Left ventricle myocardium inferior (tissue), 1 donor: ENCODE measurements around the gene FAM222B. TPM values are rescaled to one million over a fixed set of nuclear protein-coding genes. Genes with fewer than 3 reads are reported as not detected.
A peak's percentile ranks its signal among the peaks of the same experiment; 100 is the strongest.

Experiments
- DNase-seq: peaks from one replicate; pipeline ENCODE4 v3.0.0-alpha.2; 2020
- H3K27ac ChIP-seq: fragments of 200-600 bp; replicated peaks from 2 replicates; pipeline ENCODE4 v1.8.0; 2021
- H3K27me3 ChIP-seq: fragments of 200-600 bp; 2 replicates; pipeline ENCODE4 v1.8.0; 2021; ENCODE audit warnings: low read depth
- H3K36me3 ChIP-seq: fragments of 200-600 bp; 2 replicates; pipeline ENCODE4 v1.8.0; 2021
- H3K4me1 ChIP-seq: fragments of 200-600 bp; 2 replicates; pipeline ENCODE4 v1.8.0; 2021
- H3K4me3 ChIP-seq: fragments of 200-600 bp; 2 replicates; pipeline ENCODE4 v1.8.0; 2021; ENCODE audit warnings: mild to moderate bottlenecking, moderate library complexity
- H3K9me3 ChIP-seq: fragments of 200-600 bp; replicated peaks from 2 replicates; pipeline ENCODE4 v1.8.0; 2021
- intact Hi-C: fragments of 100-400 bp; cut with micrococcal nuclease; formaldehyde crosslinking; loops from one replicate; pipeline ENCODE4 v1.11.0; 2022
- total RNA-seq: library from RNA; stranded (reverse); fragmentation: NEBNext Ultra II Directional; extraction: Animal tissue kit (Norgen Biotek cat#: 25700); gene quantifications from one replicate; pipeline ENCODE4 v1.2.1, GENCODE V29; 2021
- TF ChIP-seq, protein P1 (sequence below): fragments of 200-600 bp; IDR thresholded peaks from 2 replicates; pipeline ENCODE4 v1.8.0; 2021; ENCODE audit warnings: antibody characterized with exemption, mild to moderate bottlenecking, borderline replicate concordance
- donor health status: DM: no; HTN: yes; CAD: no; lungs with severe emphysema.

Gene FAM222B
- total RNA-seq, 1 donor from 2014 or later = 17.5 TPM

DNA sequence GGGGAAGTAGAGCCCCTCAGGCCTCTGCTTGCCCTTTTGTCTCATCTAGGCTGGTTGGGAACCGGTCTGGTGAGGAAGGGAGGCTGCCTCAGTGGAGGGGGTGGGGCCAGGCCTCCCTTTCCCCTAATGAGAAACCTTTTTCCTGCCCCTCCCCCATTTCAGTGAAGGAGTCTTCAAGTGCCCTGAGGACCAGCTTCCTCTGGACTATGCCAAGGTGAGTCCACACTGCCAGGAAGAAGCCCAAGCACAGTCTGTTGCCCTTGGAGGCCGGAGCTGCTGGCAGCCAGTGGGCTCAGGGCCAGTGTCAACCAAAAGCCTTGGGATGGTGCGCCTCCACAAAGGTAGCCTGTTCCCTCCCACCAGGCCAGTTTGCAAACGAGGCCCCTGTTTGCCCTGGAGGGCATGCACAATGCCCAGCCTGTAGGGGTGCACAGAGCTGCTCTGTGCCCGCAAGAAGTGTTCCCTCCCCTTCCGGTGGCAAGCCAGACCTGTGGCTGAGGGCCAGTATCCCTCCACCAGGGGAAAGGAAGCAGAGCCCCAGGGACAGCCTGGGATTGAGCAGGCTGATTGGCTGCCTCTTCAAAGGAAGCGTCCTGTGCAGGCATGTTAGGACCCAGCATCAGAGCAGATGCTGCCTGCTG is 95.4 kb downstream of the FAM222B start:
- intact Hi-C loops = no loop called here
- peak overlapping the region; percentile 30 for H3K27ac ChIP-seq
- H3K36me3 ChIP-seq = peaks cover 13% of the 10 kb centered on the region
- TF ChIP-seq, protein P1, sequence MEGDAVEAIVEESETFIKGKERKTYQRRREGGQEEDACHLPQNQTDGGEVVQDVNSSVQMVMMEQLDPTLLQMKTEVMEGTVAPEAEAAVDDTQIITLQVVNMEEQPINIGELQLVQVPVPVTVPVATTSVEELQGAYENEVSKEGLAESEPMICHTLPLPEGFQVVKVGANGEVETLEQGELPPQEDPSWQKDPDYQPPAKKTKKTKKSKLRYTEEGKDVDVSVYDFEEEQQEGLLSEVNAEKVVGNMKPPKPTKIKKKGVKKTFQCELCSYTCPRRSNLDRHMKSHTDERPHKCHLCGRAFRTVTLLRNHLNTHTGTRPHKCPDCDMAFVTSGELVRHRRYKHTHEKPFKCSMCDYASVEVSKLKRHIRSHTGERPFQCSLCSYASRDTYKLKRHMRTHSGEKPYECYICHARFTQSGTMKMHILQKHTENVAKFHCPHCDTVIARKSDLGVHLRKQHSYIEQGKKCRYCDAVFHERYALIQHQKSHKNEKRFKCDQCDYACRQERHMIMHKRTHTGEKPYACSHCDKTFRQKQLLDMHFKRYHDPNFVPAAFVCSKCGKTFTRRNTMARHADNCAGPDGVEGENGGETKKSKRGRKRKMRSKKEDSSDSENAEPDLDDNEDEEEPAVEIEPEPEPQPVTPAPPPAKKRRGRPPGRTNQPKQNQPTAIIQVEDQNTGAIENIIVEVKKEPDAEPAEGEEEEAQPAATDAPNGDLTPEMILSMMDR = no peak
- H3K4me1 ChIP-seq = peaks cover 62% of the 10 kb centered on the region
- no peaks in the 10 kb centered on the region for H3K9me3 ChIP-seq
- no peak overlapping the region for H3K4me3 ChIP-seq
- H3K27me3 ChIP-seq = no peaks in the 10 kb centered on the region
- DNase-seq = no peak

GRCh38 chr17:28746611-28747050 is 96.0 kb downstream of the FAM222B start:
- TF ChIP-seq, protein P1 = no peak
- intact Hi-C loops = no loop called here
- Histone ChIP-seq H3K27ac (peak overlapping the region; percentile 30), H3K27me3 (no peaks in the 10 kb centered on the region), H3K4me3 (no peak overlapping the region), H3K4me1 (peaks cover 62% of the 10 kb centered on the region), H3K9me3 (no peaks in the 10 kb centered on the region), H3K36me3 (peaks cover 13% of the 10 kb centered on the region)
- DNase-seq = no peak

- Histone ChIP-seq H3K27me3 (no peaks in the 10 kb centered on the region), H3K4me1 (peaks cover 62% of the 10 kb centered on the region), H3K36me3 (peaks cover 13% of the 10 kb centered on the region), H3K4me3 (peak overlapping the region; percentile 84), H3K9me3 (no peaks in the 10 kb centered on the region), H3K27ac (peak overlapping the region; percentile 87)
- no peak for DNase-seq
- intact Hi-C loops = no loop called here
- TF ChIP-seq, protein P1 = no peak
These were observed 96.7 kb downstream of the FAM222B start for GRCh38 chr17:28745786-28746411.

DNA sequence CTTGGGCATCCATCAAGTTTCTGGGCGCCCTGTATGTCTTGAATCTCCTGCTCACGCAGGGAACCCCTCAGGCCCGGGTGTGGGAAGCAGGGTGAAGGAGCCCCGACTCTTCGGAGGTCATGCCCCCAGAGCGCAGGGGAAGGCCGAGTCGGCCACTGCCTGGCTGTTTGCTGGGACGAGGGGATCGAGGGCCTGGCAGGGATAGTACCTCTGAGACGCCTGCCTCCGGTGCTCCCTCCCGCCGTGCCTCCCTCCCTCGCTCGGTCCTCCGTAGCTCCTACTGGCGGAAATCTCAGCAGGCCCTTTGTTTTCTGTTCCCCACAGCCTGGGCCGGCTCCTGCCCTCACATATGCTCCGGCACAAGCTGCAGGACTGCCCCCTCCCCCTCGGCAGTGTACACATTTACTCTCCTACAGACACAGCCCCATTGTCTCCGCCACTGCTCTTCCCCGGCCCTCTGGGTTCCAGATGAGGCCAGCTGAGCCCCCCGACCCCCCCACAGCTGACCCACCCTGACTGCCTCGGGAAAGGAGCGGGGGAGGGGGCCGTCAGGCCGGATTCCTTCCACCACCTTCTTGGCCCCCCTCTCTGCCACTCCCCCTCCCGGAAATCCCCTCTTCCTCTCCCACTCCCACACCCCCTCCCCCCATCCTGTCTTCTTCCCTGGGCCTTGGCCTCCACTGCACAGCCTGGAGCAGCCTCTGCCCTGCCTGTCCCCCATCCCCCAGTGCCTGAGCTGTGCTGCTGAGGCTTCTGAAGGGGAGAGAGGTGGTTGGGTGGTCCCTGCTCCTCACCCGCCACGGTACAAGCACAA is 97.4 kb downstream of the FAM222B start:
- Histone ChIP-seq H3K27me3 (no peaks in the 10 kb centered on the region), H3K4me3 (peak overlapping the region; percentile 84), H3K36me3 (peaks cover 13% of the 10 kb centered on the region), H3K9me3 (no peaks in the 10 kb centered on the region), H3K27ac (peak overlapping the region; percentile 87), H3K4me1 (peaks cover 59% of the 10 kb centered on the region)
- DNase-seq = no peak
- TF ChIP-seq, protein P1 = no peak
- intact Hi-C loops = no loop called here

DNA sequence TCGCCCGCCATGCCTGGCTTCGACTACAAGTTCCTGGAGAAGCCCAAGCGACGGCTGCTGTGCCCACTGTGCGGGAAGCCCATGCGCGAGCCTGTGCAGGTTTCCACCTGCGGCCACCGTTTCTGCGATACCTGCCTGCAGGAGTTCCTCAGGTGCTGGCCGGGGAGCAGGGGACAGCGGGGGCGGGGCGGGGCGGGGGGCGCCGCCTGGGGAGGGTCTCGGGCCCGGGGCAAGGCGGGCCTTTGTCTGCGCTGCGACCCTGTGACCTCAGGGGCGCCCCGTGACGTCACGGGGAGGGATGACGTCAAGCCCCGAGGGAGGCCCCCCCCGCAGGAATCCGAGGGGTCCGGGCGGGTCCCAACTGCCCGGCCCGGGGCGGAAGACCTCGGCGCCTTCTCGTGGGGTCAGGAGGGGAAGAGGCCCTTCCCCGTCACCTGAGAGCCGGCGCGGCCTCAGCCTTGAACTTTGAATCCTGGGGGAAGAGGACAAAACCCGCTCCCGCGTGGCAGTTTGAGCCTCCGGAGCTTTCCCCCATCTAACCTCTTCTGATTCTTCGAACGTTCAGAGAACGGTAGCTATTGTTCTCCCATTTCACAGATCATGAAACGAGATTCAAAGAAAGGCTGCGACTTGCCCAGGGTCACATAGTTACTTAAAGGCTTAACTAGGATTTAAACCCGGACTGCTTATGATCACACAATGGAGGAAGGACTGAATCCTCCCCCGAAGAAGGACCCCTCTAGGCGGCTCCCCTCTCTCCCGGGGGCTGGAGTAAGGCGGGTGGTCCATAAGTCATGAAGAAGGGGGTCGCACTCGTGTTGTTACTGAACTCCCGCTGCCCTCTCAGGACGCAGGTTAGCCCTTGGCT is 98.3 kb downstream of the FAM222B start:
- intact Hi-C loops = no loop called here
- TF ChIP-seq, protein P1 = no peak
- Histone ChIP-seq H3K27ac (peak overlapping the region; percentile 87), H3K4me3 (peak overlapping the region; percentile 84), H3K27me3 (no peaks in the 10 kb centered on the region), H3K9me3 (no peaks in the 10 kb centered on the region), H3K36me3 (peaks cover 13% of the 10 kb centered on the region), H3K4me1 (peaks cover 51% of the 10 kb centered on the region)
- DNase-seq = peak; percentile 52
